SH-SY5Y (cell line): ENCODE results near the gene PHLPP2.

Experiments used
- GATA2 ChIP-seq: IDR thresholded peaks from 2 replicates; pipeline ENCODE4 v1.6.1; 2011; ENCODE audit warnings: mild to moderate bottlenecking, low read depth, low read length
- GATA3 ChIP-seq: IDR thresholded peaks from 2 replicates; pipeline ENCODE4 v1.6.1; 2011; ENCODE audit warnings: low read depth, mild to moderate bottlenecking, low read length, moderate library complexity

Gene PHLPP2

DNA sequence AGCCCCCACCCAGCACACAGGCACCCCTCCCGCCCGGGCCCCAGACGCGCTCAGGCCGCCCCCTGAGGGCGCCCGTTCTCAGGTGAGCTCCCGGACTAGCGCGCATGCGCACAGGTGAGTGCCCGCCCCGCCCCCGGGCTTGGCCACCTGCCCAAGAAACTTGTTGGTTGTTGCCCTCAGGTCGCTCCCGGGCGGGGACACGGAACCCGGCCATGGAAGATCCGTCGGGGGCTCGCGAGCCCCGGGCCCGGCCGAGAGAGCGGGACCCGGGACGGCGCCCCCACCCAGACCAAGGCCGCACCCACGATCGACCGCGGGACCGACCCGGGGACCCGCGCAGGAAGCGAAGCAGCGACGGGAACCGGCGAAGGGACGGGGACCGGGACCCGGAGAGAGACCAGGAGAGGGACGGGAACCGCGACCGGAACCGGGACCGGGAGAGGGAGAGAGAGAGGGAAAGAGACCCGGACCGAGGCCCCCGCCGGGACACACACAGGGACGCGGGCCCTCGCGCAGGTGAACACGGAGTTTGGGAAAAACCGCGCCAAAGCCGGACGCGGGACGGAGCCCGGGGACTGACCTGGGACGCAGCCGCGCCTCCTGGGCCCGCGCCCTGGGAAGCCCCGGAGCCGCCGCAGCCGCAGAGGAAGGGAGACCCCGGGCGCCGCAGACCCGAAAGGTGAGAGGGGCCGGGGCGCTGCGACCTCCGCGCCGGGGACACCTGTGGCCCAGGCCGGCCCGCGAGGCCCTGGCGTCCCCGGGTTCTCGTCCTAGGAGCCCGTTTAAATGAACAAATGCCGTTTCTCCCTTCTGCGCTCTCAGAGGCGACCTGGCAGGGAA is 98.3 kb downstream of the PHLPP2 start, which contains the start of gene MARVELD3:
Gene MARVELD3, plus strand, starts transcription at position 167 of the 840 bp plus-strand sequence. Its CDS starts 46 bp downstream, at position 213.
- TF ChIP-seq GATA3 (no peak), GATA2 (no peak)

DNA sequence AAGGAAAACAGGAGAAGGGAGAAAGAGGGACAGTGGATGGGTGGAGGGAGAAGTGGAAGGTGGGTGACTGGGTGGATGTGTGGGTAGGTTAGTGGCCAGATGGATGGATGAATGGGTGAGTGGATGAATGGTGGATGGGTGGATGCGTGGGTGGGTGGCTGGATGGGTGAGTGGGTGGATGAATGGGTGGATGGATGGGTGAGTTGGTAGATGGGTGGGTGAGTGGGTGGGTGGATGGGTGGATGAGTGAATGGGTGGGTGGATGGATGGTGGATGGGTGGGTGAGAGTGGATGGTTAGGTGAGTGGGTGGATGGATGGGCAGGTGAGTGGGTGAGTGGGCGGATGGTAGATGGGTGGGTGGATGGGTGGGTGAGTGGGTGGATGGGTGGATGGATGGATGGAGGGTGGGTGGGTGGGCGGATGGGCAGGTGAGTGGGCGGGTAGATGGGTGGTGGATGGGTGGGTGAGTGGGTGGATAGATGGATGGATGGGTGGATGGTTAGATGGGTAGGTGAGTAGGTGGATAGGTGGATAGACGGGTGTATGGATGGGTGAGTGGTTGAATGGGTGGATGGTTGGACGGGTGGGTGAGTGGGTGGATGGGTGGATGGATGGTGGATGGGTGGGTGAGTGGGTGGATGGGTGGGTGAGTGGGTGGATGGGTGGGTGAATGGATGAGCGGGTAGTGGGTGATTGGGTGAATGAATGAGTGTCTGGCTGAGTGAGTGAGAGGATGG is 99.2 kb downstream of the PHLPP2 start:
- no peak for TF ChIP-seq GATA2
- no peak for TF ChIP-seq GATA3

- no peak for TF ChIP-seq GATA3
- no peak for TF ChIP-seq GATA2
Measured at GRCh38 chr16:71623597-71623996, 100.9 kb downstream of the PHLPP2 start.

- TF ChIP-seq GATA3 (no peak), GATA2 (no peak)
Measured at GRCh38 chr16:71622088-71622487, 102.4 kb downstream of the PHLPP2 start.

GRCh38 chr16:71618429-71618828 is 106.1 kb downstream of the PHLPP2 start:
- TF ChIP-seq GATA3 (no peak), GATA2 (no peak)

GRCh38 chr16:71610936-71611871 is 113.3 kb downstream of the PHLPP2 start:
- TF ChIP-seq GATA3 (no peak), GATA2 (no peak)

- TF ChIP-seq GATA2: no peak
- no peak for TF ChIP-seq GATA3
Measured at GRCh38 chr16:71610447-71610846, 114.1 kb downstream of the PHLPP2 start.

GRCh38 chr16:71609066-71609465 is 115.4 kb downstream of the PHLPP2 start:
- TF ChIP-seq GATA3 (no peak), GATA2 (no peak; the same call in 1 of the 2 replicates)

DNA sequence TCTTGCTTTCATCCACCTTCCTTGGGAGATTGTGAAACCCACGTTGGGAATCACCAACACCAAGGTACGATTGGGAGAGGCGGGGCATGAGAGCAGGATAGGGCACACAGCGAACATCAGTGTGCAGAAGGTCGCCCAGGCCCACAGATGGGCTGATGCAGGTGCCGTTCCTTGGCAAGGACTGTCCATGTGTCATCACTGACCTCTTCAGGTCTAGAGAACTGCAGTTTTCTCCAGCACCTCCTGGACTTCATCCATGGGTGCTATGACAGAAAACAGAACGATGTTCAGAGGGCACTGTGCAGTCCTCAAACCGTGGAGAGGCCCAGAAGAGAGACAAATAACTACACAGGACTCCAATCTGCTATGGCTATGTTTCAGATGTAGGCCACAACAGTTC is 123.7 kb downstream of the PHLPP2 start:
- TF ChIP-seq GATA2 (no peak), GATA3 (no peak)
